ENCODE measurements around the gene RPIA.

DNA sequence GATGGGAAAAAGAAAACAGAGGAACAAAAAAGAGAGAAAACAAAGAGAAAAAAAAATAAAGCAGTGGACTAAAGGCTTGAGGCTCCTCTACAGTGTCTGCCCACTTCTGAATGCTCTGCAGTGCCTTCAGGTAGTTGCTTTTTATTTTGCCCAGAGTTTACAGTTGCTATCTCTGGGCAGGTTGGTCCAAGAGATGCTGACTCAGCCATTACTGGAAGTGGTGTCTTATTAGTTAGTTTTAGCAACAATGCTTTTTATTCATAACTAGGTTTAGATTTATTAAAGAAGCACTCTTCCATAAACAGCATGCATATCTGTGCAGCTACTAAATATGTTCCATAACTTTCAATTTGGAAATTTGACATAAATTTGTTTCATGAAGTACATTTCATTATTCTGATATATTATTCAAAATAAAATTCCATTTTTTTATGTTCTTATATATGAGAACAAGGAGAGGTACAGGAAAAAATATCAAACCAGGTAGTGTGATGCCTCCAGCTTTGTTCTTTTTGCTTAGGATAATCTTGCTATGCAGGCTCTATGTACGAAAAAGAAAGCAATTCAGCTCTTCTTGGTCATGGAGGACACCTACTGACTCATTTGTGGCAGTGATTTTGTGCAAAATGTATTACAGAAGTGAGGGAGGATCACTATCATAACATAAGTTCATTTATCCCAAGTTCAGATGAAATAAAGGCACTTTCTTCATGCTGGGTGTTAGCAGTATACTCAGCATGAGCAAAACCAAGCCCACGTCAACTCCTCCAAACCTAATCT, 69.5 kb downstream of the RPIA start:
- TF ChIP-seq, protein P1, sequence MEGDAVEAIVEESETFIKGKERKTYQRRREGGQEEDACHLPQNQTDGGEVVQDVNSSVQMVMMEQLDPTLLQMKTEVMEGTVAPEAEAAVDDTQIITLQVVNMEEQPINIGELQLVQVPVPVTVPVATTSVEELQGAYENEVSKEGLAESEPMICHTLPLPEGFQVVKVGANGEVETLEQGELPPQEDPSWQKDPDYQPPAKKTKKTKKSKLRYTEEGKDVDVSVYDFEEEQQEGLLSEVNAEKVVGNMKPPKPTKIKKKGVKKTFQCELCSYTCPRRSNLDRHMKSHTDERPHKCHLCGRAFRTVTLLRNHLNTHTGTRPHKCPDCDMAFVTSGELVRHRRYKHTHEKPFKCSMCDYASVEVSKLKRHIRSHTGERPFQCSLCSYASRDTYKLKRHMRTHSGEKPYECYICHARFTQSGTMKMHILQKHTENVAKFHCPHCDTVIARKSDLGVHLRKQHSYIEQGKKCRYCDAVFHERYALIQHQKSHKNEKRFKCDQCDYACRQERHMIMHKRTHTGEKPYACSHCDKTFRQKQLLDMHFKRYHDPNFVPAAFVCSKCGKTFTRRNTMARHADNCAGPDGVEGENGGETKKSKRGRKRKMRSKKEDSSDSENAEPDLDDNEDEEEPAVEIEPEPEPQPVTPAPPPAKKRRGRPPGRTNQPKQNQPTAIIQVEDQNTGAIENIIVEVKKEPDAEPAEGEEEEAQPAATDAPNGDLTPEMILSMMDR (IDR thresholded peaks at IDR 0.05; ENCODE audit: low read length): peak; percentile 66
- TF ChIP-seq EZH2 (optimal IDR thresholded peaks at IDR 0.05; ENCODE audit: low read depth, low read length): no peak

All from MM.1S (cell line).